T-cell (primary cell): ENCODE results near the gene PPEF2. TPM values are rescaled to one million over a fixed set of nuclear protein-coding genes. Genes with fewer than 3 reads are reported as not detected.

Experiments used
- ATAC-seq, 4 experiments: fragments of 200-7000 bp in 3 of 4; fragments of 150-1000 bp in 1 of 4; cut with Tn5 transposase; replicated peaks in 1 of 4; 1 replicate in 3 of 4; 2 replicates in 1 of 4; pipeline ENCODE4 v1.10.0; 2021; ENCODE audit warnings: moderate library complexity in 3 of 4, mild to moderate bottlenecking in 2 of 4, moderate number of reproducible peaks in 1 of 4
- CTCF ChIA-PET, 2 donors: fragments of 300-600 bp; sonication (Branson Sonifier 250); formaldehyde crosslinking; loops; one replicate each; lab custom pipeline; 2022; ENCODE audit warnings: antibody characterized with exemption in 2 of 2; lab: Charles Lee
- POLR2A ChIA-PET, 2 donors: fragments of 300-600 bp; sonication (Branson Sonifier 250); formaldehyde crosslinking; loops; one replicate each; lab custom pipeline; 2022; ENCODE audit warnings: antibody characterized with exemption in 2 of 2; lab: Charles Lee
- DNase-seq, 35 experiments: peaks; one replicate each; pipeline versions ENCODE4 v3.0.0 to v3.0.0-alpha.2; 2013 to 2023
- H3K27ac ChIP-seq: one replicate; pipeline ENCODE4 v1.5.1; 2013; ENCODE audit warnings: low read length
- H3K27me3 ChIP-seq, 2 experiments: replicated peaks in 1 of 2; 1 replicate in 1 of 2; 2 replicates in 1 of 2; pipeline versions ENCODE4 v1.6.1 to v1.7.0; 2013; ENCODE audit warnings: low read length in 1 of 2, mixed read lengths in 1 of 2; ENCODE audit not compliant: control insufficient read depth in 2 of 2, insufficient read depth in 2 of 2; ENCODE audit errors: extremely low read depth in 1 of 2
- H3K36me3 ChIP-seq, 2 donors: 1 replicate in 1 of 2; 2 replicates in 1 of 2; pipeline versions ENCODE4 v1.6.1 to v1.7.0; 2013; ENCODE audit warnings: low read length in 1 of 2; ENCODE audit not compliant: control insufficient read depth in 2 of 2, insufficient read depth in 1 of 2; ENCODE audit errors: extremely low read depth in 1 of 2
- H3K4me1 ChIP-seq, 2 experiments: 1 replicate in 1 of 2; 2 replicates in 1 of 2; pipeline versions ENCODE4 v1.6.1 to v1.7.0; 2013; ENCODE audit warnings: low read length in 2 of 2, mixed read lengths in 1 of 2; ENCODE audit not compliant: insufficient read depth in 2 of 2, control insufficient read depth in 1 of 2; ENCODE audit errors: extremely low read depth in 1 of 2
- H3K4me3 ChIP-seq, 2 donors: 1 replicate in 1 of 2; 2 replicates in 1 of 2; pipeline versions ENCODE4 v1.5.1 to v1.7.0; 2013; ENCODE audit warnings: mild to moderate bottlenecking in 2 of 2, low read length in 1 of 2, moderate library complexity in 1 of 2; ENCODE audit not compliant: control insufficient read depth in 1 of 2; ENCODE audit errors: extremely low read depth in 1 of 2
- H3K9me3 ChIP-seq: 2 replicates; pipeline ENCODE4 v1.7.0; 2013
- H3K27ac Mint-ChIP-seq, 2 donors: one replicate each; pipeline ENCODE4 v1.8.0; 2020 to 2021; ENCODE audit warnings: mild to moderate bottlenecking in 2 of 2, mixed read lengths in 2 of 2
- H3K27me3 Mint-ChIP-seq, 2 donors: one replicate each; pipeline ENCODE4 v1.8.0; 2021 to 2022; ENCODE audit warnings: mixed read lengths in 2 of 2
- H3K36me3 Mint-ChIP-seq: one replicate; pipeline ENCODE4 v1.8.0; 2021; ENCODE audit warnings: mixed read lengths
- H3K4me1 Mint-ChIP-seq, 3 donors: one replicate each; pipeline ENCODE4 v1.8.0; 2020 to 2022; ENCODE audit warnings: mixed read lengths in 3 of 3, mild to moderate bottlenecking in 1 of 3
- H3K4me3 Mint-ChIP-seq, 3 donors: one replicate each; pipeline ENCODE4 v1.8.0; 2020 to 2022; ENCODE audit warnings: mild to moderate bottlenecking in 3 of 3, mixed read lengths in 3 of 3, moderate library complexity in 3 of 3
- H3K9me3 Mint-ChIP-seq, 3 donors: one replicate each; pipeline ENCODE4 v1.8.0; 2020 to 2022; ENCODE audit warnings: mixed read lengths in 3 of 3
- WGBS: methylation state at CpG from one replicate; pipeline ENCODE4 v1.1.5; 2013; ENCODE audit warnings: missing lambda C conversion rate; ENCODE audit not compliant: insufficient coverage; 5-methylcytosine and 5-hydroxymethylcytosine counted together
- total RNA-seq, 35 experiments: library from RNA in 6 of 35; stranded (reverse) in 6 of 35; fragments of 120-200 nt in 1 of 35; gene quantifications; one replicate each; pipeline versions ENCODE4 v1.2.1 to v1.2.4 and lab custom pipeline; 2013 to 2026

The PPEF2 gene
- total RNA-seq, 5 donors from 2014 or later (not counting 1 experiment from before 2014, with no cell fraction given): 0.25 to 1.1 (median 0.50) TPM

DNA sequence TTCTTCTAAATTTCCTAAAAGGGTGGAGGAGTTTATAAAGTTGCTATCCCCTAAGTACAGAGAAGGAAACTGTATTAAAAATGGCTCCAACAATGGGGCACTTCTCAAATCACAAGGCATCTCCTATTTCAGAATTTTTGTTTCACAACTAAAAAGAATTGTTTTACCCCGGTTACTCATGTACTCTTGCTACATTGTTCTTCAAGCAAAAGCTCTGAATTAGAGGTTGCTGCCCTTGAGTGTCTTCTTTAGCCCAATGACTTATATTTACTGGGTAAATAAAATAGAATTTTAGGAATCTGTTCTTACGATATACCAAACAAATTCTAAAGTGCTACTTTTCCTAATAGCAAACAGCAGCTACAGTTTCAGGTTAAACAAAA lies 67.5 kb downstream of the PPEF2 start:
- no peaks in the 10 kb centered on the region for H3K36me3 Mint-ChIP-seq
- CTCF ChIA-PET: interaction anchor here in 1 of 2 donors (0.7 to 0.9 kb wide), 2 partner anchors 16 to 61 kb away, joined by 3 to 5 read pairs; no protein-coding TSS in a partner anchor
- no CpG with 5 or more reads among the region's 2 CpGs for WGBS
- no peak for DNase-seq
- ATAC-seq: no peak
- no peak overlapping the region for H3K27ac ChIP-seq
- no peaks in the 10 kb centered on the region for H3K9me3 ChIP-seq
- no peaks in the 10 kb centered on the region for H3K4me1 Mint-ChIP-seq
- no peaks in the 10 kb centered on the region for H3K36me3 ChIP-seq
- H3K4me1 ChIP-seq: no peaks in the 10 kb centered on the region
- H3K9me3 Mint-ChIP-seq: no peaks in the 10 kb centered on the region
- POLR2A ChIA-PET: no interaction called here
- H3K4me3 Mint-ChIP-seq: no peak overlapping the region
- H3K27me3 Mint-ChIP-seq: peaks cover 0 to 2% of the 10 kb centered on the region in 2 donors
- no peak overlapping the region for H3K27ac Mint-ChIP-seq
- no peak overlapping the region for H3K4me3 ChIP-seq
- no peaks in the 10 kb centered on the region for H3K27me3 ChIP-seq

DNA sequence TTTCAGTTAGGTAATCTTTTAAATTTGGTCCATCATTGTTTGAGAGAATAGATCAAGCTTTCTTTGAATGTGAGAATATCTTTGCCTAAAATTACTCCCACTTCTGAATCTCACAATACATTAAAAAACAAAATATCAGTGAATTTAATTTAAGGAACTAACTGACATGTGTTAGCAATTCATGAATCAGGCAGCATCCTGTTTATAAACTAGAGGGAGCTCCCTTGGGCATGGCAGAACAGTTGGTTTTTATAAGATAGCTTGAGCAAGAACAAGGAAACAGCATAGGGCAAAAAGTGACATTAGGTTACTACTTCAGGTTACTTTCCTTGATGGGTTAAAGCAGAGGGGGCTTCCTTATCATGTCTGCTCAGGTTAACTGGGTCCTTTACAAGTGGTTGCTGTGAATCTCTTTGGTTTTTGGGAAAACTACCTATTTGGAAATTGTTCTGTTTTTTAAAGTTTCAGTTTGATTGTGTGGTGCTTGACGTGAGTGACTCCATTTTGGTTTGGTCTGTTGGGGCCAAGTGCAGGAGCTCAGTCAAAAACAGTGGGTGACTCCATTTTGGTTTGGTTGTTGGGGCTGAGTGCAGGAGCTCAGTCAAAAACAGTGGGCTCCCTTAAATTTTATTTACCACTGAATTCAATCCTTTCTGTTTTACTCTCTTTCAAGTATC lies 68.0 kb downstream of the PPEF2 start:
- H3K36me3 ChIP-seq: no peaks in the 10 kb centered on the region
- CTCF ChIA-PET: interaction anchor here (0.6 to 0.9 kb wide), 3 partner anchors 17 to 62 kb away, joined by 3 to 5 read pairs (median 4); no protein-coding TSS in a partner anchor
- Mint-ChIP-seq H3K36me3 (no peaks in the 10 kb centered on the region), H3K27ac (no peak overlapping the region), H3K9me3 (no peaks in the 10 kb centered on the region), H3K4me3 (no peak overlapping the region), H3K4me1 (no peaks in the 10 kb centered on the region), H3K27me3 (peaks cover 0 to 2% of the 10 kb centered on the region in 2 donors)
- no peak overlapping the region for H3K27ac ChIP-seq
- WGBS: no CpG with 5 or more reads among the region's 1 CpG
- ATAC-seq: no peak
- H3K27me3 ChIP-seq: no peaks in the 10 kb centered on the region
- H3K4me1 ChIP-seq: no peaks in the 10 kb centered on the region
- no peaks in the 10 kb centered on the region for H3K9me3 ChIP-seq
- no peak for DNase-seq
- H3K4me3 ChIP-seq: no peak overlapping the region
- POLR2A ChIA-PET: no interaction called here

DNA sequence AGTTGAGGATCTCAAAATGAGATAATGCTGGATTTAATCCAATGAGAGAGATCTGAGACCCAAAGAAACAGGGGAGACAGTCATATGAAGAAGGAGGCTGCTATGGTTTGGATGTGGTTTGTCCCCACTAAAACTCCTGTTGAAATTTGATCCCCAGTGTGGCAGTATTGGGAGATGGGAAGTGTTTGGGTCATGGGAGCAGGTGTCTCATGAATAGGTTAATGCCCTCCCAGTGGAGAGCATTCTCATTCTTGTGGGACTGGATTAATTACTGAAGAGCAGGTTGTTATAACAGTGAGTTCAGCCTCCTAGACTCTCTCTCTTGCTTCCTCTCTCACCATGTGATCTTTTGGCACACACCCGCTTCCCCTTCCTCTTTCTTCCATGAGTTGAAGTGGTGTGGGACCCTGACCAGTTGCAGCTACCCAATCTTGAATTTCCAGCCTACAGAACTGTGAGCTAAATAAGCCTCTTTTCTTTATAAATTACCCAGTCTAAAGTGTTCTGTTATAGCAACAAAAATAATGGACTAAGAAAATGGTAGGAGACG lies 70.3 kb downstream of the PPEF2 start:
- POLR2A ChIA-PET: no interaction called here
- H3K27me3 Mint-ChIP-seq: peaks cover 0 to 2% of the 10 kb centered on the region in 2 donors
- ATAC-seq (no peak), DNase-seq (no peak)
- H3K27ac Mint-ChIP-seq: no peak overlapping the region
- no peak overlapping the region for H3K4me3 Mint-ChIP-seq
- CTCF ChIA-PET: interaction anchor here in 1 of 2 donors (0.7 kb wide), 1 partner anchor 191 kb away, joined by 4 read pairs; no protein-coding TSS in a partner anchor
- Histone ChIP-seq H3K4me1 (no peaks in the 10 kb centered on the region), H3K36me3 (no peaks in the 10 kb centered on the region), H3K4me3 (no peak overlapping the region), H3K27ac (no peak overlapping the region), H3K9me3 (no peaks in the 10 kb centered on the region), H3K27me3 (no peaks in the 10 kb centered on the region)
- H3K36me3 Mint-ChIP-seq: no peaks in the 10 kb centered on the region
- WGBS: no CpG with 5 or more reads among the region's 2 CpGs
- H3K4me1 Mint-ChIP-seq: no peaks in the 10 kb centered on the region
- no peaks in the 10 kb centered on the region for H3K9me3 Mint-ChIP-seq

DNA sequence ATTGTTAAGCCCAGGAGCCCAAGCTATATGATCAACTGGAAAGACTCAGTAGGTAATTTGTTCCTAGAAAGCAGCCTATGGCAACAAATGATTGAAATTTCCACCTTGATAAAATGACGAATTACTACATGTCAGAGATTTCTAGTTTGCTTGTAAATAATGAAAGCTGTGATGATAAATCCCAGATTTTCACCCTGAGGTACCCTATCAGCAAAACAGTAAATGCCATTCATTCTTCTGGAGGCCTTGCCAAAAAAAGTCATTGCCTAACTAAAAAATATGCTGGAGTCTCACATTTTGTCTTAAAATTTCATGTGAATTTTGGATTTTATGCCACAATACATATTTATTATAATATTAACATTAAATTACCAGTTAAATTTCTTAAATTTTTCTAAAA lies 71.3 kb downstream of the PPEF2 start:
- Histone ChIP-seq H3K27me3 (no peaks in the 10 kb centered on the region), H3K27ac (no peak overlapping the region), H3K9me3 (no peaks in the 10 kb centered on the region), H3K4me3 (no peak overlapping the region), H3K4me1 (no peaks in the 10 kb centered on the region), H3K36me3 (no peaks in the 10 kb centered on the region)
- H3K27me3 Mint-ChIP-seq: peaks cover 0 to 2% of the 10 kb centered on the region in 2 donors
- H3K4me1 Mint-ChIP-seq: no peaks in the 10 kb centered on the region
- CTCF ChIA-PET: no interaction called here
- DNase-seq (no peak), ATAC-seq (no peak)
- no peaks in the 10 kb centered on the region for H3K36me3 Mint-ChIP-seq
- H3K4me3 Mint-ChIP-seq: no peak overlapping the region
- H3K9me3 Mint-ChIP-seq: no peaks in the 10 kb centered on the region
- POLR2A ChIA-PET: no interaction called here
- H3K27ac Mint-ChIP-seq: no peak overlapping the region
- WGBS: no CpG with 5 or more reads among the region's 1 CpG

DNA sequence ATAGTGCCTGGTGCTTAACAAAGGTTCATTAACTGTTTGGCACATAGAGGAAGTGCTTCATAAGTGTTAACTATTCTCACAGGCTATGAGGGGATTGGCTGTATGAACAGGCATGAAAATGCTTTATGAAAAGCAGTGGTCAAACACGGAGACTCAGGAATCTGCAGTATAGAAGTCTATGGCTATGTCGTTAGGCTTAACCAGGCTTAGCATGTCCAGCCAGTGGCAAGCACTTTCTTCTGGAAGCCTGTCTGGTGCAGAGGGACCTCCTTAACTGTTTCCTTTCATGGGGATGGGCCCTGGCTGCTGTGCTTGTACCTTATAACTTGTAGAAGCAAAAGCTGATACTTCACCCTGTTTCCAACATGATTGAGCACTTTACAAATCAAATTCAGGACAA lies 78.4 kb downstream of the PPEF2 start:
- H3K27me3 Mint-ChIP-seq: no peaks in the 10 kb centered on the region
- Histone ChIP-seq H3K36me3 (no peaks in the 10 kb centered on the region), H3K9me3 (no peaks in the 10 kb centered on the region), H3K27ac (no peak overlapping the region), H3K27me3 (no peaks in the 10 kb centered on the region), H3K4me3 (no peak overlapping the region), H3K4me1 (no peaks in the 10 kb centered on the region)
- no peaks in the 10 kb centered on the region for H3K4me1 Mint-ChIP-seq
- H3K4me3 Mint-ChIP-seq: no peak overlapping the region
- H3K9me3 Mint-ChIP-seq: no peaks in the 10 kb centered on the region
- ATAC-seq: no peak
- CTCF ChIA-PET: interaction anchor here in 1 of 2 donors (1.2 kb wide), 1 partner anchor 24 kb away, joined by 3 read pairs; no protein-coding TSS in a partner anchor
- H3K36me3 Mint-ChIP-seq: no peaks in the 10 kb centered on the region
- 61% methylated on average over 2 of the region's 2 CpGs for WGBS
- no peak overlapping the region for H3K27ac Mint-ChIP-seq
- DNase-seq: no peak
- POLR2A ChIA-PET: no interaction called here

DNA sequence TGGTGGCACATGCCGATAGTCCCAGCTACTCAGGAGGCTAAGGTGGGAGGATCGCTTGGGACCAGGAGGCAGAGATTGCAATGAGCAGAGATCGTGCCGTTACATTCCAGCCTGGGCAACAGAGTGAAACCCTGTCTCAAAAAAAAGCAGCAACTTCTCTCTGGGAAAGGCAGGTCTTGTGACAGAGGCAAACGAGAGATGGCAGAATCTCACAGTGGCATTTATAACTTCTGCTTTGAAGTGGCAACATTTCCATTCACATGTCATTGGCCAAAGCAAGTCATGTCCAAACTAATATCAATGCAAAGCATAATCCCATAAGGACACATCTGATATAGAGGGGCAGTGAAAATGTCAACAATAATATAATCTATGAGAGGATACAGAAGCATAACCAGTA lies 79.8 kb downstream of the PPEF2 start:
- CTCF ChIA-PET: no interaction called here
- H3K4me3 ChIP-seq: no peak overlapping the region
- H3K4me1 ChIP-seq: no peaks in the 10 kb centered on the region
- Mint-ChIP-seq H3K9me3 (no peaks in the 10 kb centered on the region), H3K4me1 (no peaks in the 10 kb centered on the region), H3K27me3 (no peaks in the 10 kb centered on the region), H3K4me3 (no peak overlapping the region), H3K36me3 (peaks cover 4% of the 10 kb centered on the region), H3K27ac (no peak overlapping the region)
- ATAC-seq (no peak), DNase-seq (no peak)
- 90% methylated on average over 5 of the region's 5 CpGs for WGBS
- POLR2A ChIA-PET: interaction anchor here in 1 of 2 donors (0.6 kb wide), 1 partner anchor 1083 kb away, joined by 3 read pairs; no protein-coding TSS in a partner anchor
- H3K36me3 ChIP-seq: no peaks in the 10 kb centered on the region
- no peaks in the 10 kb centered on the region for H3K27me3 ChIP-seq
- no peak overlapping the region for H3K27ac ChIP-seq
- no peaks in the 10 kb centered on the region for H3K9me3 ChIP-seq
